ENCODE data around the gene ZNF383.
A peak's percentile ranks its signal among the peaks of the same experiment; 100 is the strongest.

The ZNF383 gene

DNA sequence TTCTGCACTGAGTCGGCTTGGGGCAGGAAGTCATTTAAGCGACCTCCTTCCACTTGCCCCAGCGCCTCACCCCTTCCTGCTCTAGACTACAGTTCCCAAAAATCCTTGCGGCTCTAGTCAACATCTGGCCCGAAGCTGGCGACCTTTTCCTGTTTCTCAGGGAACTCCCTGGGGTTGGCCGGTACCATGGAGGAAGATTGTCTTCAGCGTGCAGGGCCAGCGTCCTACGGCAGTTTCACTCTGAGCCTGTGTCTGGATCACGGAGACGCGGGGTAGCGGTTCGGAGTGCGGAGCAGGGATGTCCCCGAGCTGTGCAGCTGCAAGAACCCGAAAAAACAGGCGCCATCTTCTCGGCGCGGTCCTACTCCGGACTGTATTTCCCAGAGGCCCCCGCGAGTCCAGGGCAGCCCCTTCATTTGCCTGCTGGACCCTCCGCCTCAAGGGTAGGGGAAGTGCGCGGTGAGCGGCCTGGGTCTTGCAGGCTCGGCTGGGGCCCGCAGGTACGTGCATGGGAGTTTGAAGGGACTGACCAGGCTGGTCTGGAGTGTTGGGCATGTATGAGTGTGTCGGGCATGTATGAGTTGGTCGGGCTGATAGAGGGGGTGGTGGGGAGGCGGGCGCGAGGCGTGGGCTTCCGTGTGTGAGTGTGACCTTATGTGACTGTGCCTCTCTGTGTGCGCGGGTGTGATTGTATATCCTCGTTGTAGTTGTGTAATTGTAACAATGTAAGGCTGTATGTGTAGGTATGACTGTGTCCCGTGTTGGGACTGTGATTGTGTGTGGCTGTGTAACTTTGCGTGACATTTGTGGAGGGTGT is at the start of gene ZNF383 (continued):
- TF ChIP-seq ZNF274 (IDR thresholded peaks at IDR 0.05; ENCODE audit: low read length), result no peak
- no peak for TF ChIP-seq ZNF274 (tag by site-specific recombination; IDR thresholded peaks at IDR 0.05; ENCODE audit: borderline replicate concordance)
- peak; percentile 76 for TF ChIP-seq ZEB2 (tag by site-specific recombination; IDR thresholded peaks at IDR 0.05)
- TF ChIP-seq ZNF660 (tag by site-specific recombination; IDR thresholded peaks at IDR 0.05), result peak; percentile 94
- TF ChIP-seq ZNF792 (tag by site-specific recombination; IDR thresholded peaks at IDR 0.05), result peak; percentile 96
- TF ChIP-seq ZNF121 (tag by site-specific recombination; IDR thresholded peaks at IDR 0.05), result no peak; the same call in 1 of the 2 replicates
- TF ChIP-seq ZNF114 (tag by site-specific recombination; IDR thresholded peaks at IDR 0.05), result no peak
- TF ChIP-seq ZNF23 (tag by site-specific recombination; IDR thresholded peaks at IDR 0.05; ENCODE audit: borderline replicate concordance), result no peak
- TF ChIP-seq ZNF830 (tag by site-specific recombination; IDR thresholded peaks at IDR 0.05; ENCODE audit: low read depth), result no peak
- no peak; the same call in 1 of the 2 replicates for TF ChIP-seq ZNF585B (tag by site-specific recombination; IDR thresholded peaks at IDR 0.05)
- TF ChIP-seq ZNF133 (tag by site-specific recombination; IDR thresholded peaks at IDR 0.05), result peak; percentile 74
- peak; percentile 96 for TF ChIP-seq ZBTB20 (tag by site-specific recombination; IDR thresholded peaks at IDR 0.05)
- TF ChIP-seq, protein P1, sequence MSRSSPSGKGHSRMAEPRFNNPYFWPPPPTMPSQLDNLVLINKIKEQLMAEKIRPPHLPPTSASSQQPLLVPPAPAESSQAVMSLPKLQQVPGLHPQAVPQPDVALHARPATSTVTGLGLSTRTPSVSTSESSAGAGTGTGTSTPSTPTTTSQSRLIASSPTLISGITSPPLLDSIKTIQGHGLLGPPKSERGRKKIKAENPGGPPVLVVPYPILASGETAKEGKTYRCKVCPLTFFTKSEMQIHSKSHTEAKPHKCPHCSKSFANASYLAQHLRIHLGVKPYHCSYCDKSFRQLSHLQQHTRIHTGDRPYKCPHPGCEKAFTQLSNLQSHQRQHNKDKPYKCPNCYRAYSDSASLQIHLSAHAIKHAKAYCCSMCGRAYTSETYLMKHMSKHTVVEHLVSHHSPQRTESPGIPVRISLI (tag by site-specific recombination; IDR thresholded peaks at IDR 0.05), result peak; percentile 92
- no peak for TF ChIP-seq ZNF184 (tag by site-specific recombination; IDR thresholded peaks at IDR 0.05)
- TF ChIP-seq PRDM10 (tag by site-specific recombination; IDR thresholded peaks at IDR 0.05), result peak; percentile 99
- no peak for TF ChIP-seq ZNF777 (tag by site-specific recombination; IDR thresholded peaks at IDR 0.05; ENCODE audit: borderline replicate concordance)
- TF ChIP-seq, protein P2, sequence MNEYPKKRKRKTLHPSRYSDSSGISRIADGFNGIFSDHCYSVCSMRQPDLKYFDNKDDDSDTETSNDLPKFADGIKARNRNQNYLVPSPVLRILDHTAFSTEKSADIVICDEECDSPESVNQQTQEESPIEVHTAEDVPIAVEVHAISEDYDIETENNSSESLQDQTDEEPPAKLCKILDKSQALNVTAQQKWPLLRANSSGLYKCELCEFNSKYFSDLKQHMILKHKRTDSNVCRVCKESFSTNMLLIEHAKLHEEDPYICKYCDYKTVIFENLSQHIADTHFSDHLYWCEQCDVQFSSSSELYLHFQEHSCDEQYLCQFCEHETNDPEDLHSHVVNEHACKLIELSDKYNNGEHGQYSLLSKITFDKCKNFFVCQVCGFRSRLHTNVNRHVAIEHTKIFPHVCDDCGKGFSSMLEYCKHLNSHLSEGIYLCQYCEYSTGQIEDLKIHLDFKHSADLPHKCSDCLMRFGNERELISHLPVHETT (tag by site-specific recombination; IDR thresholded peaks at IDR 0.05), result peak; percentile 94
- no peak; the same call in 1 of the 2 replicates for TF ChIP-seq ZNF701 (tag by site-specific recombination; IDR thresholded peaks at IDR 0.05)
- no peak for TF ChIP-seq HOXC10 (CRISPR knock-in tag; IDR thresholded peaks at IDR 0.05)
- TF ChIP-seq MEIS1 (CRISPR knock-in tag; IDR thresholded peaks at IDR 0.05; ENCODE audit: borderline replicate concordance), result no peak
- peak; percentile 77; the same call in 1 of the 2 replicates for TF ChIP-seq ZNF416 (tag by site-specific recombination; IDR thresholded peaks at IDR 0.05)
- TF ChIP-seq, protein P3, sequence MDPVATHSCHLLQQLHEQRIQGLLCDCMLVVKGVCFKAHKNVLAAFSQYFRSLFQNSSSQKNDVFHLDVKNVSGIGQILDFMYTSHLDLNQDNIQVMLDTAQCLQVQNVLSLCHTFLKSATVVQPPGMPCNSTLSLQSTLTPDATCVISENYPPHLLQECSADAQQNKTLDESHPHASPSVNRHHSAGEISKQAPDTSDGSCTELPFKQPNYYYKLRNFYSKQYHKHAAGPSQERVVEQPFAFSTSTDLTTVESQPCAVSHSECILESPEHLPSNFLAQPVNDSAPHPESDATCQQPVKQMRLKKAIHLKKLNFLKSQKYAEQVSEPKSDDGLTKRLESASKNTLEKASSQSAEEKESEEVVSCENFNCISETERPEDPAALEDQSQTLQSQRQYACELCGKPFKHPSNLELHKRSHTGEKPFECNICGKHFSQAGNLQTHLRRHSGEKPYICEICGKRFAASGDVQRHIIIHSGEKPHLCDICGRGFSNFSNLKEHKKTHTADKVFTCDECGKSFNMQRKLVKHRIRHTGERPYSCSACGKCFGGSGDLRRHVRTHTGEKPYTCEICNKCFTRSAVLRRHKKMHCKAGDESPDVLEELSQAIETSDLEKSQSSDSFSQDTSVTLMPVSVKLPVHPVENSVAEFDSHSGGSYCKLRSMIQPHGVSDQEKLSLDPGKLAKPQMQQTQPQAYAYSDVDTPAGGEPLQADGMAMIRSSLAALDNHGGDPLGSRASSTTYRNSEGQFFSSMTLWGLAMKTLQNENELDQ (tag by site-specific recombination; IDR thresholded peaks at IDR 0.05; ENCODE audit: low read depth), result no peak
- TF ChIP-seq GLI4 (tag by site-specific recombination; IDR thresholded peaks at IDR 0.05), result no peak
- peak; percentile 79 for TF ChIP-seq ZNF239 (tag by site-specific recombination; IDR thresholded peaks at IDR 0.05)
- no peak for TF ChIP-seq ZNF473 (tag by site-specific recombination; IDR thresholded peaks at IDR 0.05)
- TF ChIP-seq, protein P4, sequence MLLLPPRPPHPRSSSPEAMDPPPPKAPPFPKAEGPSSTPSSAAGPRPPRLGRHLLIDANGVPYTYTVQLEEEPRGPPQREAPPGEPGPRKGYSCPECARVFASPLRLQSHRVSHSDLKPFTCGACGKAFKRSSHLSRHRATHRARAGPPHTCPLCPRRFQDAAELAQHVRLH (tag by site-specific recombination; IDR thresholded peaks at IDR 0.05), result peak; percentile 98
- TF ChIP-seq, protein P5, sequence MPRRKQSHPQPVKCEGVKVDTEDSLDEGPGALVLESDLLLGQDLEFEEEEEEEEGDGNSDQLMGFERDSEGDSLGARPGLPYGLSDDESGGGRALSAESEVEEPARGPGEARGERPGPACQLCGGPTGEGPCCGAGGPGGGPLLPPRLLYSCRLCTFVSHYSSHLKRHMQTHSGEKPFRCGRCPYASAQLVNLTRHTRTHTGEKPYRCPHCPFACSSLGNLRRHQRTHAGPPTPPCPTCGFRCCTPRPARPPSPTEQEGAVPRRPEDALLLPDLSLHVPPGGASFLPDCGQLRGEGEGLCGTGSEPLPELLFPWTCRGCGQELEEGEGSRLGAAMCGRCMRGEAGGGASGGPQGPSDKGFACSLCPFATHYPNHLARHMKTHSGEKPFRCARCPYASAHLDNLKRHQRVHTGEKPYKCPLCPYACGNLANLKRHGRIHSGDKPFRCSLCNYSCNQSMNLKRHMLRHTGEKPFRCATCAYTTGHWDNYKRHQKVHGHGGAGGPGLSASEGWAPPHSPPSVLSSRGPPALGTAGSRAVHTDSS (tag by site-specific recombination; IDR thresholded peaks at IDR 0.05), result no peak
- TF ChIP-seq ZFP37 (tag by site-specific recombination; IDR thresholded peaks at IDR 0.05), result peak; percentile 97
- TF ChIP-seq GLIS1 (tag by site-specific recombination; IDR thresholded peaks at IDR 0.05), result peak; percentile 40
